ENCODE measurements around the gene PLXNC1. TPM values are rescaled to one million over a fixed set of nuclear protein-coding genes. Genes with fewer than 3 reads are reported as not detected.

Gene PLXNC1
- total and polyA plus RNA-seq, 2 of the 8 experiments (the other 6 are each of a cell fraction or from before 2014, with no cell fraction given) = 0.83 to 2.0 TPM

- CTCF ChIA-PET (ENCODE audit: partially characterized antibody) = interaction anchor here (0.6 to 8.3 kb wide), 112 partner anchors 8 to 696 kb away, joined by 3 to 152 read pairs (median 4); partner anchors contain the start of genes CRADD and SOCS2
- Histone ChIP-seq H3K79me1 (ENCODE audit: low read depth, low read length) (no peaks in the 10 kb centered on the region), H3K27ac (ENCODE audit: low read depth, low read length) (no peak overlapping the region), H2AK5ac (ENCODE audit: low read depth, low read length) (no peak overlapping the region), H3K4me2 (ENCODE audit: insufficient read depth in 1 of 2, low read depth in 2 of 2, low read length in 2 of 2) (peak overlapping the region; percentile 52 to 93), H4K5ac (ENCODE audit: insufficient read length, low read depth, low read length) (no peak overlapping the region), H3K36me3 (ENCODE audit: control insufficient read depth in 2 of 4, insufficient read depth in 4 of 4, low read length in 3 of 4) (no peaks in the 10 kb centered on the region), H3K23me2 (ENCODE audit: low read depth, low read length) (peaks cover 6% of the 10 kb centered on the region; the same call in 1 of the 2 replicates), H3K4ac (replicated peaks; ENCODE audit: insufficient read length, low read depth, low read length) (no peak overlapping the region), H2BK5ac (ENCODE audit: low read depth, low read length) (no peak overlapping the region), H3K18ac (ENCODE audit: extremely low read depth, low read length) (peak overlapping the region; percentile 43; the same call in 1 of the 2 replicates), H3K9me3 (ENCODE audit: insufficient read depth in 2 of 2, low read depth in 1 of 2, low read length in 1 of 2) (no peaks in the 10 kb centered on the region), H2AFZ (ENCODE audit: low read length) (peak overlapping the region; percentile 82), H3K23ac (ENCODE audit: insufficient read length) (no peak overlapping the region), H3K14ac (ENCODE audit: insufficient read length) (no peak overlapping the region), H4K20me1 (replicated peaks in 1 of 2; ENCODE audit: control insufficient read depth in 1 of 2, insufficient read depth in 2 of 2, low read length in 2 of 2) (no peaks in the 10 kb centered on the region), H3K56ac (replicated peaks; ENCODE audit: insufficient read length, low read depth, low read length) (no peak overlapping the region), H3K79me2 (ENCODE audit: control insufficient read depth in 1 of 2, insufficient read depth in 2 of 2, low read length in 2 of 2) (no peaks in the 10 kb centered on the region), H2BK120ac (replicated peaks; ENCODE audit: low read depth, low read length) (no peak overlapping the region), H3K9ac (replicated peaks in 1 of 4; ENCODE audit: extremely low read depth in 1 of 4, low read depth in 3 of 4, low read length in 3 of 4) (no peak overlapping the region), H2BK15ac (ENCODE audit: low read length) (peak overlapping the region; percentile 24; the same call in 1 of the 2 replicates), H3K4me1 (replicated peaks in 1 of 4; ENCODE audit: control insufficient read depth in 3 of 4, insufficient read depth in 4 of 4, low read length in 3 of 4) (peaks cover 0 to 4% (median 1%) of the 10 kb centered on the region in 4 experiments; a peak in 4 of 7 replicates), H4K8ac (ENCODE audit: extremely low read depth, insufficient read depth, low read length) (no peak overlapping the region), H3K27me3 (replicated peaks in 1 of 4; ENCODE audit: control insufficient read depth in 3 of 4, extremely low read depth in 1 of 4, insufficient read depth in 3 of 4, low read length in 3 of 4) (peaks cover 0 to 12% (median 8%) of the 10 kb centered on the region in 4 experiments; a peak in 5 of 7 replicates), H2BK12ac (ENCODE audit: low read depth, low read length) (no peak overlapping the region), H3K4me3 (ENCODE audit: extremely low read depth in 1 of 4, insufficient read depth in 2 of 4, low read depth in 3 of 4, low read length in 4 of 4) (peak overlapping the region; percentile 14 to 68 (median 53)), H4K91ac (replicated peaks; ENCODE audit: insufficient read length, low read length) (no peak overlapping the region), H2BK20ac (ENCODE audit: low read length) (no peak overlapping the region)
- peak; percentile 36 to 91 for DNase-seq (ENCODE audit: low read depth in 1 of 2, low spot score in 2 of 2)
- FAIRE-seq = no peak
- 32% methylated on average over 38 of the region's 38 CpGs; no CpG with 5 or more reads in 1 of the 2 experiments for WGBS, 2 experiments (ENCODE audit: extremely low coverage in 1 of 2, insufficient coverage in 1 of 2, insufficient read length in 1 of 2, insufficient replicate concordance in 2 of 2, low coverage in 1 of 2, low lambda C conversion rate in 2 of 2, missing lambda C conversion rate in 1 of 2)
- POLR2A ChIA-PET (ENCODE audit: partially characterized antibody) = interaction anchor here (0.8 to 1.9 kb wide), 2 partner anchors 532 to 599 kb away, joined by 5 to 6 read pairs; no protein-coding TSS in a partner anchor
- TF ChIP-seq ATF2 (IDR thresholded peaks at IDR 0.05; ENCODE audit: low read length) = no peak
- TF ChIP-seq POLR2A (IDR thresholded peaks at IDR 0.05; ENCODE audit: control extremely low read depth in 1 of 2, low read depth in 2 of 2, low read length in 2 of 2) = no peak
- TF ChIP-seq GABPA (IDR thresholded peaks at IDR 0.05; ENCODE audit: borderline replicate concordance, insufficient read depth, low read length) = peak; percentile 24; the same call in 1 of the 2 replicates
- TF ChIP-seq BACH1 (IDR thresholded peaks at IDR 0.05; ENCODE audit: low read length) = no peak
- no peak for TF ChIP-seq RNF2 (IDR thresholded peaks at IDR 0.05; ENCODE audit: borderline replicate concordance, low read depth, low read length, missing control alignments, poor library complexity, severe bottlenecking)
- no peak for TF ChIP-seq USF2 (IDR thresholded peaks at IDR 0.05; ENCODE audit: low read length)
- TF ChIP-seq RFX5 (IDR thresholded peaks at IDR 0.05; ENCODE audit: borderline replicate concordance, low read depth, low read length) = no peak
Observed at GRCh38 chr12:94100990-94101737, 47.2 kb upstream of the PLXNC1 start.
